Measurements from ENCODE around the gene ATG4C. TPM values are rescaled to one million over a fixed set of nuclear protein-coding genes. Genes with fewer than 3 reads are reported as not detected.
"Not testable (repeated sequence)": the region's sequence is repeated elsewhere in the genome, so short reads cannot be mapped to it uniquely, and the experiment has no call there.

Gene ATG4C
- total RNA-seq, 1 donor from 2014 or later, result 3.6 TPM

GRCh38 chr1:62774006-62774405, 9.9 kb upstream of the ATG4C start:
- no peak for DNase-seq (ENCODE audit: low read depth in 2 of 2)

- DNase-seq (ENCODE audit: low read depth in 2 of 2), result no peak
Observed at GRCh38 chr1:62774971-62775595, 8.8 kb upstream of the ATG4C start.

GRCh38 chr1:62778208-62778607, 5.7 kb upstream of the ATG4C start:
- DNase-seq (ENCODE audit: low read depth in 2 of 2), result no peak

GRCh38 chr1:62781841-62782543, 1.9 kb upstream of the ATG4C start:
- DNase-seq (ENCODE audit: low read depth in 2 of 2), result peak; percentile 34

GRCh38 chr1:62782544-62783212, 1.3 kb upstream of the ATG4C start:
- not testable (repeated sequence) for DNase-seq (ENCODE audit: low read depth in 2 of 2)

GRCh38 chr1:62784509-62785365, 805 bp downstream of the ATG4C start:
- peak in 1 of 2 donors; percentile 33 for DNase-seq (ENCODE audit: low read depth in 2 of 2)

- no peak for DNase-seq (ENCODE audit: low read depth in 2 of 2)
Observed at GRCh38 chr1:62790716-62791115, 6.8 kb downstream of the ATG4C start.

- DNase-seq (ENCODE audit: low read depth in 2 of 2), result no peak
Observed at GRCh38 chr1:62794053-62794452, 10.1 kb downstream of the ATG4C start.

GRCh38 chr1:62796221-62796620, 12.3 kb downstream of the ATG4C start:
- no peak for DNase-seq (ENCODE audit: low read depth in 2 of 2)

- no peak for DNase-seq (ENCODE audit: low read depth in 2 of 2)
Observed at GRCh38 chr1:62799688-62800087, 15.8 kb downstream of the ATG4C start.

- DNase-seq (ENCODE audit: low read depth in 2 of 2), result no peak
Observed at GRCh38 chr1:62800281-62800680, 16.3 kb downstream of the ATG4C start.

GRCh38 chr1:62800825-62801306, 16.9 kb downstream of the ATG4C start:
- peak in 1 of 2 donors; percentile 50 for DNase-seq (ENCODE audit: low read depth in 2 of 2)

GRCh38 chr1:62809788-62810187, 25.9 kb downstream of the ATG4C start:
- DNase-seq (ENCODE audit: low read depth in 2 of 2), result no peak

- DNase-seq (ENCODE audit: low read depth in 2 of 2), result no peak
Observed at GRCh38 chr1:62810420-62811274, 26.7 kb downstream of the ATG4C start.

GRCh38 chr1:62823556-62823955, 39.6 kb downstream of the ATG4C start:
- DNase-seq (ENCODE audit: low read depth in 2 of 2), result no peak

- DNase-seq (ENCODE audit: low read depth in 2 of 2), result peak; percentile 11 to 40
Observed at GRCh38 chr1:62826901-62827300, 43.0 kb downstream of the ATG4C start.

GRCh38 chr1:62827786-62828185, 43.9 kb downstream of the ATG4C start:
- not testable (repeated sequence) for DNase-seq (ENCODE audit: low read depth in 2 of 2)

GRCh38 chr1:62832276-62832675, 48.3 kb downstream of the ATG4C start:
- DNase-seq (ENCODE audit: low read depth in 2 of 2), result no peak

GRCh38 chr1:62833529-62833928, 49.6 kb downstream of the ATG4C start:
- DNase-seq (ENCODE audit: low read depth in 2 of 2), result no peak

GRCh38 chr1:62834400-62834961, 50.5 kb downstream of the ATG4C start:
- no peak for DNase-seq (ENCODE audit: low read depth in 2 of 2)
